K562 (cell line): Measurements from ENCODE around the gene TSPOAP1. TPM values are rescaled to one million over a fixed set of nuclear protein-coding genes. Genes with fewer than 3 reads are reported as not detected.

Source experiments
- BACH1 ChIP-seq: fragments of 200-800 bp; sonication (Bioruptor generic); IDR thresholded peaks from 2 replicates; pipeline ENCODE4 v1.6.1; 2016; ENCODE audit warnings: missing genetic modification characterization, missing compliant biosample characterization
- CHD1 ChIP-seq: fragments of 200-600 bp; sonication (generic); IDR thresholded peaks from one replicate; pipeline ENCODE4 v1.6.1; 2012; ENCODE audit warnings: mild to moderate bottlenecking, moderate library complexity, low read length, inconsistent platforms
- CHD7 ChIP-seq: fragments of 200-600 bp; sonication (generic); IDR thresholded peaks from one replicate; pipeline ENCODE4 v1.6.1; 2012; ENCODE audit warnings: mild to moderate bottlenecking, low read depth, low read length, inconsistent platforms
- GATA2 ChIP-seq: sonication (generic); formaldehyde crosslinking; IDR thresholded peaks from 2 replicates; pipeline ENCODE4 v1.4.0; 2020; ENCODE audit warnings: mild to moderate bottlenecking, missing genetic modification reagents
- JUND ChIP-seq, 2 experiments: IDR thresholded peaks; 2 replicates in 1 of 2; 3 replicates in 1 of 2; pipeline ENCODE4 v1.6.1; 2011; ENCODE audit warnings: borderline replicate concordance in 2 of 2, low read depth in 2 of 2, low read length in 2 of 2, improper control_type of control experiment in 1 of 2, missing biosample characterization in 1 of 2, missing genetic modification characterization in 1 of 2, missing genetic modification reagents in 1 of 2
- KDM1A ChIP-seq, 2 experiments: fragments of 450-650 bp; IDR thresholded peaks; 2 replicates each; pipeline ENCODE4 v1.6.1; 2016; ENCODE audit warnings: mild to moderate bottlenecking in 2 of 2
- MBD2 ChIP-seq: sonication (generic); IDR thresholded peaks from 2 replicates; pipeline ENCODE4 v1.6.1; 2016; ENCODE audit warnings: low read depth, borderline replicate concordance
- NFATC3 ChIP-seq: fragments of 450-650 bp; IDR thresholded peaks from 2 replicates; pipeline ENCODE4 v1.6.1; 2017; ENCODE audit warnings: mild to moderate bottlenecking
- NFYB ChIP-seq: IDR thresholded peaks from 2 replicates; pipeline ENCODE4 v1.6.1; 2011; ENCODE audit warnings: mild to moderate bottlenecking, moderate library complexity; ENCODE audit not compliant: insufficient read length; ENCODE audit errors: extremely low read depth
- PCBP1 ChIP-seq: fragments of 200-400 bp; formaldehyde crosslinking; IDR thresholded peaks from 2 replicates; pipeline ENCODE4 v1.6.1; 2018; ENCODE audit warnings: mild to moderate bottlenecking, low read depth, low read length; ENCODE audit not compliant: poor library complexity, severe bottlenecking
- PHB ChIP-seq: fragments of 250-450 bp; sonication (Bioruptor Pico); IDR thresholded peaks from 2 replicates; pipeline ENCODE4 v1.5.0; 2021
- RBFOX2 ChIP-seq: fragments of 200-400 bp; formaldehyde crosslinking; IDR thresholded peaks from 2 replicates; pipeline ENCODE4 v1.6.1; 2017; ENCODE audit warnings: low read depth, mild to moderate bottlenecking, low read length, moderate library complexity
- ZNF224 ChIP-seq: sonication (generic); formaldehyde crosslinking; IDR thresholded peaks from 2 replicates; pipeline ENCODE4 v1.8.0; 2022; ENCODE audit warnings: mild to moderate bottlenecking, missing genetic modification reagents
- ZNF232 ChIP-seq: sonication (generic); formaldehyde crosslinking; IDR thresholded peaks from 2 replicates; pipeline ENCODE4 v1.8.0; 2022; ENCODE audit warnings: mild to moderate bottlenecking, missing genetic modification reagents
- ZNF507 ChIP-seq: conservative IDR thresholded peaks from 2 replicates; pipeline ENCODE4 v1.6.1; 2017; ENCODE audit warnings: missing genetic modification characterization, missing compliant biosample characterization
- ZNF584 ChIP-seq: fragments of 200-800 bp; sonication (Bioruptor generic); IDR thresholded peaks from 2 replicates; pipeline ENCODE4 v1.6.1; 2016; ENCODE audit warnings: low read depth, mild to moderate bottlenecking, missing genetic modification characterization, missing compliant biosample characterization
- ZSCAN32 ChIP-seq: fragments of 450-650 bp; formaldehyde crosslinking; IDR thresholded peaks from 2 replicates; pipeline ENCODE4 v1.4.0; 2020; ENCODE audit warnings: mild to moderate bottlenecking, moderate library complexity
- polyA plus RNA-seq, 8 experiments: library from polyadenylated mRNA; depleted of rRNA in 4 of 8; stranded (reverse) in 5 of 8; unstranded in 3 of 8; fragments of >200 nt; fragmentation: Nextera tagmentation in 2 of 8; fragmentation: Illumina TruSeq in 1 of 8; extraction: Ambion mirVana in 2 of 8; extraction: Trizol in 1 of 8; gene quantifications; 2 replicates each; pipeline versions ENCODE4 v1.2.1 to v1.2.3, GENCODE V29; 2011 to 2014; ENCODE audit warnings: inconsistent platforms in 1 of 8, missing spikeins in 1 of 8
- total RNA-seq, 7 experiments: library from RNA; depleted of rRNA in 6 of 7; stranded (reverse); fragments of >200 nt in 6 of 7; fragmentation: Illumina TruSeq in 2 of 7; extraction: Trizol in 2 of 7; gene quantifications; 2 replicates each; pipeline versions ENCODE4 v1.2.1 to v1.2.3, GENCODE V29; 2011 to 2021; ENCODE audit warnings: low replicate concordance in 1 of 7

The TSPOAP1 gene
- total and polyA plus RNA-seq, 9 of the 15 experiments (the other 6 are each of a cell fraction or from before 2014, with no cell fraction given): 0.87 to 3.9 (median 1.8) TPM; not detected in 2

DNA sequence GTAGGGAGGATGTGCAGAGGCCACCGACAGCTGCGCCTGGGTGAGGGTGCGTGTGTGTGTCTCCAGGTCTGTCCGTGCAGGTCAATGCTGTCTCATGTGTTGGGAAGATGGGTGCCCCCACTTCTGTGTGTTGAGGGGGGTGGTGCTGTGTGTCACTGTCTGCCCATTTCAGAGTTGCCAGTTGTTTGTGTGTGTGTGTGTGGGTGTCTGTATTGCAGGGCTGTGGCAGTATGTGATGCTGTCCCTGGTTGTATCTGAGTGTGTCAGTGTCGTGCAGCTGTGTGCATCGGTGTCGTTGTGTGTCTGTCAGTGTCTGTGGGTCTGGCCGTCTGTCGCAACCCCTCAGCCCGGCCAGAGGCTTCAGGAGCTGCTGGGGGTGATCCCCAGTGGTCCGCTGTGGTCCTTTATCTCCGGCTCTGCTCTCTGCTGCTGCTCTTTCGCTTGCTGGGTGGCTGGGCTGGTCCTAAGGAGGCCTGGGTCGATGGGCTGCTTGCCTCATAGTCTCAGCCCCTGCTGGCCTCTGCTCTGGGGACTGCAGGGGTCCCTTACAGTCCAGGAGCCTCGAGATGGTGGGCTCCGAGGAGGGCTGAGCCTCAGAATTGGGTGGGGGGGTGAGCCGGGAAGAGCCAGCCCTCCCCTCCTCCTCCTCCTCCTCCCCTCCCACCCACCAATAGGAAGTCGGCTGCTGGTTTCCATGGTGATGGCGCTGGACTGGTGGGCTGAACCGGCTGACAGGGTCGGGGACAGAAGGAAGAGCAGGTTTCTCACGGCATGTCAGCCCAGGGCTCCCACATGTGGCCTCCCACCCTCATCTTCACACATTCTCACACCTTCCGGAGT is at the start of gene TSPOAP1 (continued):
- TF ChIP-seq CHD7: peak; percentile 60
- TF ChIP-seq BACH1 (tag): no peak
- no peak for TF ChIP-seq ZNF232 (CRISPR knock-in tag)
- TF ChIP-seq NFATC3: peak; percentile 85; the same call in 1 of the 2 replicates
- TF ChIP-seq ZSCAN32: peak; percentile 34; the same call in 1 of the 2 replicates
- TF ChIP-seq JUND (IDR thresholded peaks at IDR 0.05; ENCODE audit: borderline replicate concordance, low read depth, low read length): peak; percentile 11; the same call in 1 of the 2 replicates
- TF ChIP-seq JUND (tag; IDR thresholded peaks at IDR 0.05; ENCODE audit: borderline replicate concordance, low read depth, low read length): no peak
- TF ChIP-seq KDM1A (IDR thresholded peaks at IDR 0.05): no peak; a peak in 2 of 4 replicates
- TF ChIP-seq ZNF224 (CRISPR knock-in tag): peak; percentile 72; the same call in 1 of the 2 replicates
- peak; percentile 82 for TF ChIP-seq RBFOX2
- no peak for TF ChIP-seq ZNF584
- peak; percentile 2; the same call in 1 of the 2 replicates for TF ChIP-seq MBD2
- TF ChIP-seq NFYB: peak; percentile 28
- TF ChIP-seq ZNF507: no peak
- no peak for TF ChIP-seq GATA2
- TF ChIP-seq PCBP1: no peak
- peak; percentile 61 for TF ChIP-seq CHD1
- TF ChIP-seq PHB (CRISPR knock-in tag): peak; percentile 77
